ENCODE measurements around the gene SDHA. TPM values are rescaled to one million over a fixed set of nuclear protein-coding genes. Genes with fewer than 3 reads are reported as not detected.
"Not testable (repeated sequence)": the region's sequence is repeated elsewhere in the genome, so short reads cannot be mapped to it uniquely, and the experiment has no call there.

The SDHA gene
- total RNA-seq, 2 donors from 2014 or later: 132 to 177 TPM

- ATAC-seq (replicated peaks): peak; percentile 8
Observed at GRCh38 chr5:190366-191035, 27.6 kb upstream of the SDHA start.

DNA sequence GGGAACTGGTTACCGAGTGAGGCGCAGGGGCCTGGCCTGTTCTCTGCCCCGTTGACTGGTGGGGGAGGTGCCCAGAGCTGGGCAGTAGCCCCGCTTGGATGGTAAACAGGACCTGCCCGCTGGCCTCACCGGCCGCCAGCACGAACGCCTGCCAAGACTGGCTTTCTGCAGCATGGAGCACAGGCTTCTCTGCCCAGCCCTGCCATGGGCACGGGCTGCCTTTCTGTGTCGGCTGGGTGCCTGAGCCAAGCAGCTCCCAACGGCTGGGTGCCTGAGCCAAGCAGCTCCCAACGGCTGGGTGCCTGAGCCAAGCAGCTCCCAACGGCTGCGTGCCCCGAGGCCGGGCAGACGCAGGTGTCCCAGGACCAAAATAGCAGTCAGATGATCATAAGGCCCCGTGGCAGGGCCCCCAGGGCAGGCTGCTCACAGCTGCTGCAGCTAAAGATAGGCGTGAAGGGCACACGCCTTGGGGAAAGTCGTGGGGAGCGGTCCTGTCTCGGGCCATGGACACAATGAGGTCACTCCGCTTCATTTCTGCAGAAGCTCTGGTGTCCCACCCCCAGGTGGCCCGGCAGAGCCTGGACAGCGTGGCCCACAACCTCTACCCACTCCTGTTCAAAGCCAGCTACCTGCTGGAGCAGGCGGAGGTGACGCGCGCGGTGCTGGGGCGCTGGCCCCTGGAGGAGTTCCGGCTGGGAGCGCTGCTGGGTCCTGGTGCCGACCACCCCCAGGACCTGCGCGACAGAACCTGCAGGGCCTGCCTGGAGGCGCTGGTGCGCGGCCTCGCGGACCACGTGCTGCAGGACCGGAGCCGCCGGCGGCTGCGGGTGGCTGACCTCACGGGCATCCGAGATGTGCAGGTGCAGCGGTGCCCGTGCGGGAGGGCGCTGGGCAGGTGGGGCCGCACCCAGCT is 26.8 kb upstream of the SDHA start, which contains the start of gene LRRC14B:
TSS of gene LRRC14B (plus strand) at position 460 of the 913 bp plus-strand sequence. CDS start at position 504, 44 bp downstream.
- Mint-ChIP-seq H3K4me1 (peaks cover 5% of the 10 kb centered on the region), H3K27ac (no peak within 1 kb of the TSS), H3K4me3 (no peak within 1 kb of the TSS), H3K9me3 (no peaks in the 10 kb centered on the region), H3K27me3 (no peaks in the 10 kb centered on the region), H3K36me3 (ENCODE audit: low read depth) (no peaks in the 10 kb centered on the region)
- no peak for ATAC-seq (replicated peaks)

More at GRCh38 chr5:190366-191035, 27.6 kb upstream of the SDHA start:
- H3K4me1 Mint-ChIP-seq: peaks cover 5% of the 10 kb centered on the region
- no peak overlapping the region for H3K4me3 Mint-ChIP-seq
- H3K9me3 Mint-ChIP-seq: no peaks in the 10 kb centered on the region
- no peaks in the 10 kb centered on the region for H3K27me3 Mint-ChIP-seq
- H3K27ac Mint-ChIP-seq: no peak overlapping the region
- H3K36me3 Mint-ChIP-seq (ENCODE audit: low read depth): no peaks in the 10 kb centered on the region

- Mint-ChIP-seq H3K4me1 (peaks cover 5% of the 10 kb centered on the region), H3K9me3 (no peaks in the 10 kb centered on the region), H3K4me3 (no peak overlapping the region), H3K27ac (no peak overlapping the region), H3K27me3 (no peaks in the 10 kb centered on the region), H3K36me3 (ENCODE audit: low read depth) (no peaks in the 10 kb centered on the region)
- no peak for ATAC-seq (replicated peaks)
Observed at GRCh38 chr5:191949-192690, 26.0 kb upstream of the SDHA start.

DNA sequence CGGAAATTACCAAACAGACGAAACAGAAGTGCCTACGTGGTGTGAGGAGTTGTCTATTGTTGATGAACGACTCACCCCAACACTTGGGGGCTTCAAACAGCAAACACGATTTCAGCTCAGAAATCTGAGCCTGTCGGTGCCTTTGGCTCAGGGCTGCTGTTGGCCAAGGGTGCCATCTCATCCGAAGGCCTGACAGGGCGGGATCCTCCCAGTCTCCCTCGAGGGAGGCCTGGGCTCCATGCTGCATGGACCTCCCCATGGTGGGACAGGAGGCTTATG is 25.5 kb upstream of the SDHA start:
- no peak for ATAC-seq (replicated peaks)
- Mint-ChIP-seq H3K4me1 (peaks cover 5% of the 10 kb centered on the region), H3K4me3 (no peak overlapping the region), H3K36me3 (ENCODE audit: low read depth) (no peaks in the 10 kb centered on the region), H3K27ac (no peak overlapping the region), H3K9me3 (no peaks in the 10 kb centered on the region), H3K27me3 (no peaks in the 10 kb centered on the region)

DNA sequence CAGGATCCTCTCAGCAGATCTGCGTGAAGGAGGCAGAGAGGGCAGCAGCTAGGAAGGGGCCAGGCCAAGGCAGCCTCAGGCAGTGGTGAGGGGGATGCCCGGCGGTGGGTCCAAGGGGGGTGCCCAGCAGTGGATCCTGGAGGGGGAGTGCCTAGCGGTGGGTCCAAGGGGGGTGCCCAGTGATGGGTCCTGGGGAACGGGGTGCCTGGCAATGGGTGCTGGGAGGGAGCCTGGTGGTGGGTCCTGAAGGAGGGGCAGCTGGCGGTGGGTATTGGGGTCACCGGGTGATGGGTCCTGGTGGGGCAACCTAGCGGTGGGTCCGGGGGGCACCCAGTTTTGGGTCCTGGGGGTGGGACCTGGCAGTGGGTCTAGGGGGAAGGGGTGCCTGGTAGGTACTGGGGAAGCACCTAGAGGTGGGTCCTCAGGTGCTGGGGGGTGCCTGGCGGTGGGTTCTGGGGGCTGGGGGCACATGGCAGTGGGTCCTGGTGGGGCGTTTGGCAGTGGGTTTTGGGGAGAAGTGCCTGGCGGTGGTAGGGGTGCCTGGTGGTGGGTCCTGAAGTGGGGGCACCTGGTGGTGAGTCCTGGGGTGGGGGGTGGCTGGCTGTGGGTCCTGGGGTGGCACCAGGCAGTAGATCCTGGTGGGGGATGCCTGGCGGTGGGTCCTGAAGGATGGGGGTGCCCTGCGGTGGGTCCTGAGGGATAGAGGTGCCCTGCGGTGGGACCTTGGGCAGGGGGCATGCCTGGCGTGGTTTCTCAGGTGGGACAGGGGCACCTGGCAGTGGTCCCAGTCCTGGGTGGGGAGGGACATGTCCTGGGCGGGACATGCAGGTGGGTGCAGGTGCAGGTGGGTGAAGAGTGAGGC is 24.9 kb upstream of the SDHA start:
- H3K27ac Mint-ChIP-seq: no peak overlapping the region
- H3K36me3 Mint-ChIP-seq (ENCODE audit: low read depth): no peaks in the 10 kb centered on the region
- no peak overlapping the region for H3K4me3 Mint-ChIP-seq
- no peaks in the 10 kb centered on the region for H3K27me3 Mint-ChIP-seq
- H3K9me3 Mint-ChIP-seq: no peaks in the 10 kb centered on the region
- H3K4me1 Mint-ChIP-seq: peaks cover 5% of the 10 kb centered on the region
- ATAC-seq (replicated peaks): no peak

- Mint-ChIP-seq H3K36me3 (ENCODE audit: low read depth) (no peaks in the 10 kb centered on the region), H3K27me3 (no peaks in the 10 kb centered on the region), H3K27ac (no peak overlapping the region), H3K9me3 (no peaks in the 10 kb centered on the region), H3K4me3 (no peak overlapping the region), H3K4me1 (no peaks in the 10 kb centered on the region)
- ATAC-seq (replicated peaks): no peak
Observed at GRCh38 chr5:194102-194501, 24.0 kb upstream of the SDHA start.

DNA sequence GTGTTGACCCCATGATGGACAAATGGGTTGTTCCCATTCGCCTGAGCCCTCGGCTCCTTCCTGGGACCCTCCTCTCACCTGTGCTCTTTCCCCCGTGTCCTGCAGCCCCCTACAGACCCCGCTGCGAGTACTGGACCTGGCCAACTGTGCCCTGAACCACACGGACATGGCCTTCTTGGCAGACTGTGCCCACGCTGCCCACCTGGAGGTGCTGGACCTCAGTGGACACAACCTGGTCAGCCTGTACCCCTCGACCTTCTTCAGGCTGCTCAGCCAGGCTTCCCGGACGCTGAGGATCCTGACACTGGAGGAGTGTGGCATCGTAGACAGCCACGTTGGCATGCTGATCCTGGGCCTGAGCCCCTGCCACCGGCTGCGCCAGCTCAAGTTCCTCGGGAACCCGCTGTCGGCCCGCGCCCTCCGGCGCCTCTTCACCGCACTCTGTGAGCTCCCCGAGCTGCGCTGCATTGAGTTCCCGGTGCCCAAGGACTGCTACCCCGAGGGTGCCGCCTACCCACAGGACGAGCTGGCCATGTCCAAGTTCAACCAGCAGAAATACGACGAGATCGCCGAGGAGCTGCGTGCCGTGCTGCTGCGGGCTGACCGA is 23.4 kb upstream of the SDHA start:
- no peaks in the 10 kb centered on the region for H3K9me3 Mint-ChIP-seq
- no peaks in the 10 kb centered on the region for H3K4me1 Mint-ChIP-seq
- ATAC-seq (replicated peaks): no peak
- no peak overlapping the region for H3K27ac Mint-ChIP-seq
- no peaks in the 10 kb centered on the region for H3K36me3 Mint-ChIP-seq (ENCODE audit: low read depth)
- H3K27me3 Mint-ChIP-seq: no peaks in the 10 kb centered on the region
- H3K4me3 Mint-ChIP-seq: no peak overlapping the region

- Mint-ChIP-seq H3K4me1 (no peaks in the 10 kb centered on the region), H3K4me3 (no peak overlapping the region), H3K27ac (no peak overlapping the region), H3K36me3 (ENCODE audit: low read depth) (no peaks in the 10 kb centered on the region), H3K27me3 (no peaks in the 10 kb centered on the region), H3K9me3 (no peaks in the 10 kb centered on the region)
- ATAC-seq (replicated peaks): no peak
Observed at GRCh38 chr5:195401-196160, 22.5 kb upstream of the SDHA start.

GRCh38 chr5:196350-196749 is 21.8 kb upstream of the SDHA start:
- no peaks in the 10 kb centered on the region for H3K36me3 Mint-ChIP-seq (ENCODE audit: low read depth)
- no peak overlapping the region for H3K4me3 Mint-ChIP-seq
- no peaks in the 10 kb centered on the region for H3K4me1 Mint-ChIP-seq
- no peaks in the 10 kb centered on the region for H3K27me3 Mint-ChIP-seq
- no peak overlapping the region for H3K27ac Mint-ChIP-seq
- no peak for ATAC-seq (replicated peaks)
- H3K9me3 Mint-ChIP-seq: no peaks in the 10 kb centered on the region

GRCh38 chr5:197031-197430 is 21.1 kb upstream of the SDHA start:
- ATAC-seq (replicated peaks); H3K27me3 Mint-ChIP-seq; H3K27ac Mint-ChIP-seq; H3K4me3 Mint-ChIP-seq; H3K36me3 Mint-ChIP-seq (ENCODE audit: low read depth); H3K9me3 Mint-ChIP-seq; H3K4me1 Mint-ChIP-seq: not testable (repeated sequence)

- no peak overlapping the region for H3K27ac Mint-ChIP-seq
- H3K4me1 Mint-ChIP-seq: peaks cover 4% of the 10 kb centered on the region
- ATAC-seq (replicated peaks): no peak
- H3K4me3 Mint-ChIP-seq: no peak overlapping the region
- H3K9me3 Mint-ChIP-seq: no peaks in the 10 kb centered on the region
- H3K36me3 Mint-ChIP-seq (ENCODE audit: low read depth): peaks cover 6% of the 10 kb centered on the region
- no peaks in the 10 kb centered on the region for H3K27me3 Mint-ChIP-seq
Observed at GRCh38 chr5:197892-198489, 20.1 kb upstream of the SDHA start.

DNA sequence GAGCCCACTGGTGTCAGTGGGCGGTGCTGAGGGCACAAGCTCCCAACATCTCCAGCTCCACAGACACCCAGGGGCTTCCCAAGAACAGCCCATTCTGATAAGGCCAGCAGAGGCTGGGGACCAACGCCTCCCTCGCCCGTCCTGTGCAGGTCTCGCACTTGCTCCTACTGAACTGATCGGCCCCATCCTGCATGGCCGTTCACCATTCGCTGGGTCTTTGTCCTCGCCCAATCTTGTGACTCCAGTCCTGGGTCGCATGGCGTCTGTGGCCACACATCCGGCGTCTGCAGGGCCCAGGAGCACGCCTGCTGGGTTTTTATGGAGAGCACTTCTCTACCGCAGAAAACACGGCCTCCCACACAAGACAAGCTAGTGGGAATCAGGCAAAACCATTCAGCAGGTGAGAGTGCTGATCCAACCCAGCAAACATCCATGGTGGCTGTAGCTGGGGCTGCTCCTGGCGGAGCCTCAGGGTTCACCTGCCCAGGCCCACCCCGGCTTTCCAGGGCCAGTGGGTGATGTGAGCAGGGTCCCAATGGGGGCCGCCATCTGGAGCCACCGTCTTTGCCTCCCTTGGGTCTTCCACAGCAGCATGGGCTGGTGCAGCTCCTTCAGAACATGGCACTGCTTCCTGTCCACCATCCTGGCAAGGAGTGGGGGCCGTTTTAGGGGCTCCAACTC is 19.5 kb upstream of the SDHA start:
- no peaks in the 10 kb centered on the region for H3K27me3 Mint-ChIP-seq
- no peak for ATAC-seq (replicated peaks)
- H3K9me3 Mint-ChIP-seq: no peaks in the 10 kb centered on the region
- H3K36me3 Mint-ChIP-seq (ENCODE audit: low read depth): peaks cover 9% of the 10 kb centered on the region
- H3K4me1 Mint-ChIP-seq: peaks cover 4% of the 10 kb centered on the region
- no peak overlapping the region for H3K4me3 Mint-ChIP-seq
- H3K27ac Mint-ChIP-seq: no peak overlapping the region
